A549 treated with AZD2906 at 1 μM for 4 hours (cell line): ENCODE measurements around the gene PSAPL1. TPM values are rescaled to one million over a fixed set of nuclear protein-coding genes. Genes with fewer than 3 reads are reported as not detected.

Experiments used
- total RNA-seq: library from RNA; stranded (reverse); fragments of 200-300 nt; extraction: Qiagen RNA extraction; gene quantifications from 5 replicates; pipeline ENCODE4 v1.2.3, GENCODE V29; 2022

The PSAPL1 gene, protein sequence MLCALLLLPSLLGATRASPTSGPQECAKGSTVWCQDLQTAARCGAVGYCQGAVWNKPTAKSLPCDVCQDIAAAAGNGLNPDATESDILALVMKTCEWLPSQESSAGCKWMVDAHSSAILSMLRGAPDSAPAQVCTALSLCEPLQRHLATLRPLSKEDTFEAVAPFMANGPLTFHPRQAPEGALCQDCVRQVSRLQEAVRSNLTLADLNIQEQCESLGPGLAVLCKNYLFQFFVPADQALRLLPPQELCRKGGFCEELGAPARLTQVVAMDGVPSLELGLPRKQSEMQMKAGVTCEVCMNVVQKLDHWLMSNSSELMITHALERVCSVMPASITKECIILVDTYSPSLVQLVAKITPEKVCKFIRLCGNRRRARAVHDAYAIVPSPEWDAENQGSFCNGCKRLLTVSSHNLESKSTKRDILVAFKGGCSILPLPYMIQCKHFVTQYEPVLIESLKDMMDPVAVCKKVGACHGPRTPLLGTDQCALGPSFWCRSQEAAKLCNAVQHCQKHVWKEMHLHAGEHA
- total RNA-seq = 0.28 to 0.39 TPM (median 0.33 TPM) in 5 replicates

DNA sequence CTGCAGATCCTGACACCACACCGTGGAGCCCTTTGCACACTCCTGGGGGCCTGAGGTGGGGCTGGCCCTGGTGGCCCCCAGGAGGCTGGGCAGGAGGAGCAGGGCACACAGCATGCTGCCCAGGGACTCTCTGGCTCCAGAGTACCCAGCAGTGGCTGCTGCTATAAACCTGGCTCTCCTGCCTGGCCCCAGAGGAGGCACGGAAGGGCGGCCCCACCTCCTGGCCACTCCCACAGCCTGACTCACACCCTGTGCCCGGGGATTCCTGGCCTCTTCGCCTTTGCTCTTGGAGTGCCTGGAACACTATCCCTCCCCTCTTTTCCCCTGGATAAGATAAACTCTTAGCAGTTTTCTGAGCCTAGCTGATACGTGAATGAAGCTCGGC lies at the start of gene PSAPL1:
TSS of gene PSAPL1 (minus strand) at position 165 of the 385 bp plus-strand sequence. CDS start at position 114, 51 bp downstream.

Other genes starting within 250 kb of the PSAPL1 start
- gene SORCS2, start 242.4 kb downstream of the PSAPL1 start, total RNA-seq = 3.3 to 4.9 TPM (median 4.7 TPM) in 5 replicates